ENCODE results near the gene GLB1L.

Gene GLB1L

DNA sequence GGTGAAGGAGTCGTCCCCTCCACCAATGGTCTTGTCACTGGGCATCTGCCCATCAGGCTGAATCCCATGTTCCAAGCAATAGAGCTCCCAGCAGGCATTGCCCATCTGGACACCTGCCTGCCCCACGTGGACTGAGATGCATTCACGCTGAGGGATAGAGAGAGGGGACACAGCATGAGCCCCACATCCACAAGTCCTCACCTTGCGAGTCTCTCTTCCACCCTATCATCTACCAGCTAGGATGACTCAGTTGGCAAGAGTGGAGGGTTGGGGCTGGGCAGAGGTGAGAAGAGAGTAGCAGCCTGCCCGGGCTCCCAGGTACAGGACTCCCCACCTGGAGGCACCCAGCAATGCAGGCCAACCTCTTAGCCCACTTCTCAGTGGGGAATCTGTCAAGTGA is 6.8 kb upstream of the GLB1L start:
- Histone ChIP-seq H3K27ac (ENCODE audit: low read depth, low read length) (peak overlapping the region; percentile 70; the same call in 1 of the 2 replicates), H2AFZ (ENCODE audit: low read depth, low read length, severe bottlenecking) (no peak overlapping the region), H3F3A (ENCODE audit: insufficient read depth) (peaks cover 8% of the 10 kb centered on the region), H3K36me3 (ENCODE audit: low read length) (no peaks in the 10 kb centered on the region), H3K4me3 (ENCODE audit: insufficient read depth, low read length, poor library complexity, severe bottlenecking) (peak overlapping the region; percentile 63), H3K9me2 (replicated peaks; ENCODE audit: insufficient read depth, low read length) (no peaks in the 10 kb centered on the region), H3K9me3 (ENCODE audit: insufficient read depth, low read length) (no peaks in the 10 kb centered on the region), H3K9ac (ENCODE audit: low read length) (peak overlapping the region; percentile 72), H4K20me1 (ENCODE audit: low read depth, low read length) (no peaks in the 10 kb centered on the region), H3K27me3 (ENCODE audit: low read length) (no peaks in the 10 kb centered on the region), H3K79me2 (ENCODE audit: insufficient read depth, low read length) (peaks cover 20% of the 10 kb centered on the region; the same call in 1 of the 2 replicates), H3K4me2 (ENCODE audit: low read depth, low read length, poor library complexity, severe bottlenecking) (peak overlapping the region; percentile 70)
- TF ChIP-seq, protein P1, sequence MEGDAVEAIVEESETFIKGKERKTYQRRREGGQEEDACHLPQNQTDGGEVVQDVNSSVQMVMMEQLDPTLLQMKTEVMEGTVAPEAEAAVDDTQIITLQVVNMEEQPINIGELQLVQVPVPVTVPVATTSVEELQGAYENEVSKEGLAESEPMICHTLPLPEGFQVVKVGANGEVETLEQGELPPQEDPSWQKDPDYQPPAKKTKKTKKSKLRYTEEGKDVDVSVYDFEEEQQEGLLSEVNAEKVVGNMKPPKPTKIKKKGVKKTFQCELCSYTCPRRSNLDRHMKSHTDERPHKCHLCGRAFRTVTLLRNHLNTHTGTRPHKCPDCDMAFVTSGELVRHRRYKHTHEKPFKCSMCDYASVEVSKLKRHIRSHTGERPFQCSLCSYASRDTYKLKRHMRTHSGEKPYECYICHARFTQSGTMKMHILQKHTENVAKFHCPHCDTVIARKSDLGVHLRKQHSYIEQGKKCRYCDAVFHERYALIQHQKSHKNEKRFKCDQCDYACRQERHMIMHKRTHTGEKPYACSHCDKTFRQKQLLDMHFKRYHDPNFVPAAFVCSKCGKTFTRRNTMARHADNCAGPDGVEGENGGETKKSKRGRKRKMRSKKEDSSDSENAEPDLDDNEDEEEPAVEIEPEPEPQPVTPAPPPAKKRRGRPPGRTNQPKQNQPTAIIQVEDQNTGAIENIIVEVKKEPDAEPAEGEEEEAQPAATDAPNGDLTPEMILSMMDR (IDR thresholded peaks at IDR 0.05; ENCODE audit: insufficient read depth, low read length, poor library complexity, severe bottlenecking): no peak

DNA sequence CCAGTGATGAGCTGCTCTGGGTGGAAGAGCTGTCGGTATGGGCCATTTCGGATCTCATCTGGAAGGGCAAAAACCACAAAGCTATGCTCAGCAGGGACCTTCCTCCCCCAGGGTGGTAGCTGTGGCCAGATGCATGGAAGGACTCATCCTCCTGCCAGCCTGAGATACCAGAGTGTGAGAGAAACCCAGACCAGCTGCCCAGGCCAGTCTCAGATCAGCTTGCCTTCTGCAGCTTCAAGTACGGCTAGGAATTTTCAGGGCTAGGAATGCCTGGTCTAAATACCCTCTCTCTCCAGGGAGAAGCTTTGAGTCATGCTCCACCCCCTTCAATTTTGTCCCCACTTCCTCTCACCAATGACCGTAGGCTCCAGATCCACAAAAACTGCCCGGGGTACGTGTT is 6.4 kb upstream of the GLB1L start:
- H3F3A ChIP-seq (ENCODE audit: insufficient read depth): peaks cover 8% of the 10 kb centered on the region
- H3K79me2 ChIP-seq (ENCODE audit: insufficient read depth, low read length): peaks cover 20% of the 10 kb centered on the region; the same call in 1 of the 2 replicates
- no peak overlapping the region for H3K27ac ChIP-seq (ENCODE audit: low read depth, low read length)
- no peaks in the 10 kb centered on the region for H4K20me1 ChIP-seq (ENCODE audit: low read depth, low read length)
- no peaks in the 10 kb centered on the region for H3K27me3 ChIP-seq (ENCODE audit: low read length)
- H3K4me3 ChIP-seq (ENCODE audit: insufficient read depth, low read length, poor library complexity, severe bottlenecking): no peak overlapping the region
- H3K36me3 ChIP-seq (ENCODE audit: low read length): no peaks in the 10 kb centered on the region
- no peak overlapping the region for H3K9ac ChIP-seq (ENCODE audit: low read length)
- H3K9me2 ChIP-seq (replicated peaks; ENCODE audit: insufficient read depth, low read length): no peaks in the 10 kb centered on the region
- peak overlapping the region; percentile 70 for H3K4me2 ChIP-seq (ENCODE audit: low read depth, low read length, poor library complexity, severe bottlenecking)
- H2AFZ ChIP-seq (ENCODE audit: low read depth, low read length, severe bottlenecking): no peak overlapping the region
- H3K9me3 ChIP-seq (ENCODE audit: insufficient read depth, low read length): no peaks in the 10 kb centered on the region
- no peak for TF ChIP-seq EZH2phosphoT487 (conservative IDR thresholded peaks at IDR 0.05; ENCODE audit: low read length)
- TF ChIP-seq, protein P1 (IDR thresholded peaks at IDR 0.05; ENCODE audit: insufficient read depth, low read length, poor library complexity, severe bottlenecking): no peak

DNA sequence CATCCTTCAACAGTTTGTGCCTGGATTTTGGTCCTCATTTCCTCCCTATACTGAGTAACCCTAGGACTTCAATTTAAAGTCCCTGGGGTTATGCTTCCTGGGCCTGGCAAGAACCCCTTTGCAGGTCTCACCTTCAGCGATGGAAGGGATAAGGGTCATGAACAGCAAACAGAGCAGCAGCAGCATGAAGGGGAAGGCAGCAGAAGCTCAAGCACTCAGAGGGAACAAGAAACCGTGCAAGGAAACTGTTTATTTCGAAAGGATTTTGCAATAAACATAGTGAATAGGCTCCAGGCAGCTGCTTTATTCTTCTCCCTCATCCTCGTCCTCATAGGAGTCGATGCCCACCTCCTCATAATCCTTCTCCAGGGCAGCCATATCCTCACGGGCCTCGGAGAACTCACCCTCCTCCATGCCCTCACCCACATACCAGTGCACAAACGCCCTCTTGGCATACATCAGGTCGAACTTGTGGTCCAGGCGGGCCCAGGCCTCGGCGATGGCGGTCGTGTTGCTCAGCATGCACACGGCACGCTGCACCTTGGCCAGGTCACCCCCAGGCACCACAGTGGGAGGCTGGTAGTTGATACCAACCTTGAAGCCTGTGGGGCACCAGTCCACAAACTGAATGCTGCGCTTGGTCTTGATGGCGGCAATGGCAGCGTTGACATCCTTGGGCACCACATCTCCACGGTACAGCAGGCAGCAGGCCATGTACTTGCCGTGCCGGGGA is 5.0 kb upstream of the GLB1L start:
- Histone ChIP-seq H3K4me3 (ENCODE audit: insufficient read depth, low read length, poor library complexity, severe bottlenecking) (no peak overlapping the region), H3K79me2 (ENCODE audit: insufficient read depth, low read length) (peaks cover 20% of the 10 kb centered on the region; the same call in 1 of the 2 replicates)
- TF ChIP-seq, protein P1 (IDR thresholded peaks at IDR 0.05; ENCODE audit: insufficient read depth, low read length, poor library complexity, severe bottlenecking): no peak
- TF ChIP-seq EZH2phosphoT487 (conservative IDR thresholded peaks at IDR 0.05; ENCODE audit: low read length): no peak

More for the DNA sequence above, 5.0 kb upstream of the GLB1L start:
- H3F3A ChIP-seq (ENCODE audit: insufficient read depth): peaks cover 8% of the 10 kb centered on the region
- no peaks in the 10 kb centered on the region for H3K9me3 ChIP-seq (ENCODE audit: insufficient read depth, low read length)
- H3K36me3 ChIP-seq (ENCODE audit: low read length): no peaks in the 10 kb centered on the region
- H2AFZ ChIP-seq (ENCODE audit: low read depth, low read length, severe bottlenecking): no peak overlapping the region
- no peaks in the 10 kb centered on the region for H4K20me1 ChIP-seq (ENCODE audit: low read depth, low read length)
- peak overlapping the region; percentile 39 for H3K4me2 ChIP-seq (ENCODE audit: low read depth, low read length, poor library complexity, severe bottlenecking)
- H3K9me2 ChIP-seq (replicated peaks; ENCODE audit: insufficient read depth, low read length): no peaks in the 10 kb centered on the region
- peak overlapping the region; percentile 66 for H3K27ac ChIP-seq (ENCODE audit: low read depth, low read length)
- H3K27me3 ChIP-seq (ENCODE audit: low read length): no peaks in the 10 kb centered on the region
- H3K9ac ChIP-seq (ENCODE audit: low read length): peak overlapping the region; percentile 29; the same call in 1 of the 2 replicates
